ENCODE measurements around the gene CREB3.

CREB3 gene, protein sequence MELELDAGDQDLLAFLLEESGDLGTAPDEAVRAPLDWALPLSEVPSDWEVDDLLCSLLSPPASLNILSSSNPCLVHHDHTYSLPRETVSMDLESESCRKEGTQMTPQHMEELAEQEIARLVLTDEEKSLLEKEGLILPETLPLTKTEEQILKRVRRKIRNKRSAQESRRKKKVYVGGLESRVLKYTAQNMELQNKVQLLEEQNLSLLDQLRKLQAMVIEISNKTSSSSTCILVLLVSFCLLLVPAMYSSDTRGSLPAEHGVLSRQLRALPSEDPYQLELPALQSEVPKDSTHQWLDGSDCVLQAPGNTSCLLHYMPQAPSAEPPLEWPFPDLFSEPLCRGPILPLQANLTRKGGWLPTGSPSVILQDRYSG

DNA sequence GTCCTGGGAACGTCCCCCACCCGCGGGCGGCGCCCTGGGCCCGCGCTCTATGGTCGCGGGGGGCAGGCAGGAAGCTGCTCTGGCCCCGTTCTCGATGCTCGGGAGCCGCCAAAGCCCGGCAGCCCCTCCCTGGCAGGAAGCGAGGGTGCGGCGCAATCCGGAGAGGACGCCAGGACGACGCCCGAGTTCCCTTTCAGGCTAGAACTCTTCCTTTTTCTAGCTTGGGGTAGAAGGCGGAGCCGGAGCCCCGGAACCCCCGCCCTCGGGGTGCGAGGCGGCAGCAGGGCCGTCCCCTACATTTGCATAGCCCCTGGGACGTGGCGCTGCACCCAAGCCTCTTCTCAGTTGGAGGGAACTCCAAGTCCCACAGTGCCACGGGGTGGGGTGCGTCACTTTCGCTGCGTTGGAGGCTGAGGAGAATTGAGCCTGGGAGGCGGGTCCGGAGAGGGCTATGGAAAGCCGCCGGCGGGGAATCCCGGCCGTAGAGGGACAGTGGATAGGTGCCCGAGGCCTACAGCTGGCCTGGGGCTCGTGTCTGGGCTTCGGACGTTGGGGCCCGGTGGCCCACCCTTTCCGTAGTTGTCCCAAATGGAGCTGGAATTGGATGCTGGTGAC is at the start of gene CREB3, which contains the start of gene TLN1:
TSS of gene CREB3 (plus strand) at position 482 of the 615 bp plus-strand sequence. CDS start at position 589, 107 bp downstream.
TSS of gene TLN1 (minus strand) at position 11 of the 615 bp plus-strand sequence. CDS start 6,501 bp downstream, outside the sequence.
- H3K9me3 ChIP-seq (ENCODE audit: insufficient read depth, low read depth, low read length) = no peaks in the 10 kb centered on the region
- peak within 1 kb of the TSS; percentile 99 for H3K4me2 ChIP-seq (ENCODE audit: low read depth, low read length, poor library complexity, severe bottlenecking)
- peaks cover 61% of the 10 kb centered on the region for H3K79me2 ChIP-seq (ENCODE audit: insufficient read depth, low read length)
- peak within 1 kb of the TSS; percentile 76 for H2AFZ ChIP-seq (ENCODE audit: low read length)
- H3K9ac ChIP-seq (ENCODE audit: low read depth, low read length, poor library complexity, severe bottlenecking) = peak within 1 kb of the TSS; percentile 92
- peaks cover 30% of the 10 kb centered on the region for H4K20me1 ChIP-seq (ENCODE audit: insufficient read depth, low read length, poor library complexity, severe bottlenecking)
- H3K27me3 ChIP-seq (ENCODE audit: insufficient read depth, low read length, poor library complexity, severe bottlenecking) = no peaks in the 10 kb centered on the region
- H3F3A ChIP-seq (ENCODE audit: low read depth) = peaks cover 17% of the 10 kb centered on the region
- peaks cover 21% of the 10 kb centered on the region; the same call in 1 of the 2 replicates for H3K36me3 ChIP-seq (ENCODE audit: insufficient read depth, low read length)
- TF ChIP-seq EZH2phosphoT487 (IDR thresholded peaks at IDR 0.05; ENCODE audit: borderline replicate concordance) = no peak
- TF ChIP-seq, protein P1, sequence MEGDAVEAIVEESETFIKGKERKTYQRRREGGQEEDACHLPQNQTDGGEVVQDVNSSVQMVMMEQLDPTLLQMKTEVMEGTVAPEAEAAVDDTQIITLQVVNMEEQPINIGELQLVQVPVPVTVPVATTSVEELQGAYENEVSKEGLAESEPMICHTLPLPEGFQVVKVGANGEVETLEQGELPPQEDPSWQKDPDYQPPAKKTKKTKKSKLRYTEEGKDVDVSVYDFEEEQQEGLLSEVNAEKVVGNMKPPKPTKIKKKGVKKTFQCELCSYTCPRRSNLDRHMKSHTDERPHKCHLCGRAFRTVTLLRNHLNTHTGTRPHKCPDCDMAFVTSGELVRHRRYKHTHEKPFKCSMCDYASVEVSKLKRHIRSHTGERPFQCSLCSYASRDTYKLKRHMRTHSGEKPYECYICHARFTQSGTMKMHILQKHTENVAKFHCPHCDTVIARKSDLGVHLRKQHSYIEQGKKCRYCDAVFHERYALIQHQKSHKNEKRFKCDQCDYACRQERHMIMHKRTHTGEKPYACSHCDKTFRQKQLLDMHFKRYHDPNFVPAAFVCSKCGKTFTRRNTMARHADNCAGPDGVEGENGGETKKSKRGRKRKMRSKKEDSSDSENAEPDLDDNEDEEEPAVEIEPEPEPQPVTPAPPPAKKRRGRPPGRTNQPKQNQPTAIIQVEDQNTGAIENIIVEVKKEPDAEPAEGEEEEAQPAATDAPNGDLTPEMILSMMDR (conservative IDR thresholded peaks at IDR 0.05; ENCODE audit: low read length) = peak; percentile 41
- H3K4me1 ChIP-seq (ENCODE audit: insufficient read depth, low read length, poor library complexity, severe bottlenecking) = peaks cover 48% of the 10 kb centered on the region
- H3K4me3 ChIP-seq (ENCODE audit: low read length, poor library complexity, severe bottlenecking) = peak within 1 kb of the TSS; percentile 81
- H3K9me2 ChIP-seq (replicated peaks; ENCODE audit: low read depth, low read length) = no peaks in the 10 kb centered on the region

GRCh38 chr9:35683323-35683722 is 49.1 kb upstream of the CREB3 start:
- H3K36me3 ChIP-seq (ENCODE audit: insufficient read depth, low read length) = no peaks in the 10 kb centered on the region
- no peak for TF ChIP-seq EZH2phosphoT487 (IDR thresholded peaks at IDR 0.05; ENCODE audit: borderline replicate concordance)
- TF ChIP-seq, protein P1 (conservative IDR thresholded peaks at IDR 0.05; ENCODE audit: low read length) = no peak

DNA sequence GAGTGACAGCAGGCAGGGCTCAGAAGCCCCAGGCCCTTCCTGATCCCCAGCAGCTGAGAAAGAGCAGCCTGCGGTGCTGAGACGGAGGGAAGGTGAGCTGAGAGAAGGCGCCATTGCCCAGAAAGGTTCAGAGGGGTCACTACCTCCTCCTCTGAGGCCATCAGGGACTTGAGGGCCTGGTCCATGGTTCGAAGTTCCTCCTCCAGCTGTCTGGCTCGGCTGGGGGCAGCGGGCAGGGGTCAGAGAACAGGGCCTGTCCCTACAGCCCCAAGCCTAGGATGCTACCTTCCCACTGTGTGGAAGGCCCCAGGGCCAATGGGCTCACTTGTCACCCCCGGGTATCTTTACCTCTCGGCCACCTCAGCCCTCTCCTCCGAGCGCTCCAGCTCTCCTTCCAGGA is 47.5 kb upstream of the CREB3 start:
- Histone ChIP-seq H3F3A (ENCODE audit: low read depth) (no peaks in the 10 kb centered on the region), H3K9me2 (replicated peaks; ENCODE audit: low read depth, low read length) (no peaks in the 10 kb centered on the region), H3K9ac (ENCODE audit: low read depth, low read length, poor library complexity, severe bottlenecking) (no peak overlapping the region), H2AFZ (ENCODE audit: low read length) (no peak overlapping the region), H3K36me3 (ENCODE audit: insufficient read depth, low read length) (no peaks in the 10 kb centered on the region), H3K4me2 (ENCODE audit: low read depth, low read length, poor library complexity, severe bottlenecking) (no peak overlapping the region), H3K9me3 (ENCODE audit: insufficient read depth, low read depth, low read length) (no peaks in the 10 kb centered on the region), H4K20me1 (ENCODE audit: insufficient read depth, low read length, poor library complexity, severe bottlenecking) (no peaks in the 10 kb centered on the region), H3K79me2 (ENCODE audit: insufficient read depth, low read length) (no peaks in the 10 kb centered on the region), H3K27me3 (ENCODE audit: insufficient read depth, low read length, poor library complexity, severe bottlenecking) (no peaks in the 10 kb centered on the region), H3K4me3 (ENCODE audit: low read length, poor library complexity, severe bottlenecking) (no peak overlapping the region), H3K4me1 (ENCODE audit: insufficient read depth, low read length, poor library complexity, severe bottlenecking) (peaks cover 8% of the 10 kb centered on the region)
- TF ChIP-seq, protein P1 (conservative IDR thresholded peaks at IDR 0.05; ENCODE audit: low read length) = no peak
- no peak for TF ChIP-seq EZH2phosphoT487 (IDR thresholded peaks at IDR 0.05; ENCODE audit: borderline replicate concordance)

More at GRCh38 chr9:35683323-35683722, 49.1 kb upstream of the CREB3 start:
- Histone ChIP-seq H3K4me1 (ENCODE audit: insufficient read depth, low read length, poor library complexity, severe bottlenecking) (no peaks in the 10 kb centered on the region), H3K9me3 (ENCODE audit: insufficient read depth, low read depth, low read length) (no peaks in the 10 kb centered on the region), H3K79me2 (ENCODE audit: insufficient read depth, low read length) (no peaks in the 10 kb centered on the region), H3K9ac (ENCODE audit: low read depth, low read length, poor library complexity, severe bottlenecking) (no peak overlapping the region), H3F3A (ENCODE audit: low read depth) (no peaks in the 10 kb centered on the region), H4K20me1 (ENCODE audit: insufficient read depth, low read length, poor library complexity, severe bottlenecking) (no peaks in the 10 kb centered on the region), H3K4me2 (ENCODE audit: low read depth, low read length, poor library complexity, severe bottlenecking) (no peak overlapping the region), H3K27me3 (ENCODE audit: insufficient read depth, low read length, poor library complexity, severe bottlenecking) (no peaks in the 10 kb centered on the region), H3K4me3 (ENCODE audit: low read length, poor library complexity, severe bottlenecking) (no peak overlapping the region), H2AFZ (ENCODE audit: low read length) (no peak overlapping the region), H3K9me2 (replicated peaks; ENCODE audit: low read depth, low read length) (no peaks in the 10 kb centered on the region)

Data from Loucy (cell line).